ENCODE measurements around the gene NEK6. TPM values are rescaled to one million over a fixed set of nuclear protein-coding genes. Genes with fewer than 3 reads are reported as not detected.

Gene NEK6
- total and polyA plus RNA-seq, 11 donors: 1.8 to 42.4 (median 6.4) TPM

DNA sequence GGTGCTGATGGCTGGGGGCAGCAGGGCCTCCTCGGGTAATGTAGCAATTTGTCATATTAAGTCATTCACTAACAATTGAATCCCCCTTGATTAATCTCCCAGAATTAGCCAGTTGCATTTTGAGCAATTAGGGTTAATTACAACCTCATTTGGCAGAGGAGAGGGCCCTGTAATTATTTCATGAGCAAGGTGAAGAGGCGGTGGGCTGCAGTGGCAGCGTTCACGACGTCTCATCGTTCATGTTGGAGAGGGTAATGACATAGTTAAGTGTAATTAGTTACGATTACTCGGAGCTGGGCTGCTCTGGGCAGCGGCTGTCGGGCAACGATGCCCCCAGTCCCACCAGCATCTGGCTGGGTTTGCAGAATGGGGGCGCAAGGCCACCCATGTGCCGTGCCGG lies 46.0 kb downstream of the NEK6 start:
- Histone ChIP-seq H3K27ac (no peak overlapping the region), H3K4me1 (peaks cover 0 to 13% (median 0%) of the 10 kb centered on the region in 12 donors), H3K4me3 (no peak overlapping the region), H3K9me3 (no peaks in the 10 kb centered on the region), H3K36me3 (peaks cover 0 to 39% (median 0%) of the 10 kb centered on the region in 9 donors), H3K27me3 (no peaks in the 10 kb centered on the region)
- WGBS, 4 donors: 92 to 95% (median 93%) methylated on average over 12 to 14 of the region's 14 CpGs
- ATAC-seq (no peak), DNase-seq (peak in 1 of 5 donors; percentile 32)
- intact Hi-C loops (cut with DNase I): no loop called here
- TF ChIP-seq, protein P1, sequence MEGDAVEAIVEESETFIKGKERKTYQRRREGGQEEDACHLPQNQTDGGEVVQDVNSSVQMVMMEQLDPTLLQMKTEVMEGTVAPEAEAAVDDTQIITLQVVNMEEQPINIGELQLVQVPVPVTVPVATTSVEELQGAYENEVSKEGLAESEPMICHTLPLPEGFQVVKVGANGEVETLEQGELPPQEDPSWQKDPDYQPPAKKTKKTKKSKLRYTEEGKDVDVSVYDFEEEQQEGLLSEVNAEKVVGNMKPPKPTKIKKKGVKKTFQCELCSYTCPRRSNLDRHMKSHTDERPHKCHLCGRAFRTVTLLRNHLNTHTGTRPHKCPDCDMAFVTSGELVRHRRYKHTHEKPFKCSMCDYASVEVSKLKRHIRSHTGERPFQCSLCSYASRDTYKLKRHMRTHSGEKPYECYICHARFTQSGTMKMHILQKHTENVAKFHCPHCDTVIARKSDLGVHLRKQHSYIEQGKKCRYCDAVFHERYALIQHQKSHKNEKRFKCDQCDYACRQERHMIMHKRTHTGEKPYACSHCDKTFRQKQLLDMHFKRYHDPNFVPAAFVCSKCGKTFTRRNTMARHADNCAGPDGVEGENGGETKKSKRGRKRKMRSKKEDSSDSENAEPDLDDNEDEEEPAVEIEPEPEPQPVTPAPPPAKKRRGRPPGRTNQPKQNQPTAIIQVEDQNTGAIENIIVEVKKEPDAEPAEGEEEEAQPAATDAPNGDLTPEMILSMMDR (IDR thresholded peaks at IDR 0.05): no peak
- no peak for TF ChIP-seq POLR2A (IDR thresholded peaks at IDR 0.05)

DNA sequence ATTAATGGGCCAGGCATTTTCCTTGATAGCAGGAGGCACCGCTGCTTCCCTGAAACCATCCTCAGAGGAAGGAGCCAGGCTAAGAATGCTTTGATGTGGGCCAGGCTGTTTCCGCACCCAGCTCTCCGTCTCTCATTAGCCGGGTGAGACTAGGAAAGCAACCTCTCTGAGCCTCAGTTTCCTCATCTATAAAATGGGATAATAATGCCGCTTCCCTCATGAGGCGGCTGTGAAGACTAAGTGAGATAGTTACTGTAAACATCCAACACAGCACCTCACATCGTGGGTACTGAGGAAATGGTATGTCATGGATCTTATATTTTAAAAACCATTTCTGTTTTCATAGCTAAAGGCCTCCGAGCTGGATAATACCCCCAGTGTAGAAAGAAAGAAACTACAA lies 46.5 kb downstream of the NEK6 start:
- TF ChIP-seq, protein P1 (IDR thresholded peaks at IDR 0.05): no peak
- TF ChIP-seq POLR2A (IDR thresholded peaks at IDR 0.05): no peak
- 94 to 95% (median 95%) methylated on average over 8 of the region's 8 CpGs for WGBS, 4 donors
- no peak for DNase-seq
- H3K9me3 ChIP-seq: no peaks in the 10 kb centered on the region
- H3K4me1 ChIP-seq: peaks cover 0 to 9% (median 0%) of the 10 kb centered on the region in 12 donors
- H3K36me3 ChIP-seq: peaks cover 0 to 44% (median 0%) of the 10 kb centered on the region in 9 donors
- no peak for ATAC-seq
- no peak overlapping the region for H3K27ac ChIP-seq
- no peaks in the 10 kb centered on the region for H3K27me3 ChIP-seq
- intact Hi-C loops (cut with DNase I): no loop called here
- H3K4me3 ChIP-seq: no peak overlapping the region

DNA sequence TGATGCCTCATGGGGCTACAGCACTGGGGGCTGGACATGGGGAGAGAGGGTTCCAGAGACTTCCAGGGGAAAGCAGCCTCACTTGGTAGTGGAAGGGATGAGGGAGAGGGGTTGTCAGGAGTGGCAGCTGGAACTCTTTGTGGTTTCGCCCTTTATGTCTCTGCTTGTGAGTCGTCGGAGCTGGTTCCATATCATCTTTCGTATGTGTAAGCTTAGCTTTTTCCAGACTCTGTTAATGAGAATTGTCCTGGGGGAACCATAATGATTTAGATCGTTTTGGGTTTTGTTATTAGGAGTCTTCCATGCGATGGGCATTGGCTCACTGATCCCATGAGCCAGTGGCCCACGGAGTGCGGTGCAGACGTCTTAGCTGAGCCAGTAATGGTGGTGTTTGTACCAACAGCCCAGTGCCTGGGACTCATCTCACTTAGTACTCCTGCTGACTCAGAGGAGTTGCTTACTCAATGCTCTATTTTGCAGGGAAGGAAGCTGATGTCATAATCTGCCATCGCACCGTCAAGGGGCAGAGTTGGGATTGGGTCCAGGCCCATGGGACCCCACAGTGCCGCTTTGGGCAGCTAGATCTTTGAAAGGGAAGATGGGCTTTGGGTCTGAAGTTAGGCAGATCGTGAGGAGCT lies 48.5 kb downstream of the NEK6 start:
- ATAC-seq (no peak), DNase-seq (peak in 1 of 5 donors; percentile 40)
- Histone ChIP-seq H3K36me3 (peaks cover 0 to 61% (median 0%) of the 10 kb centered on the region in 9 donors), H3K4me1 (peaks cover 0 to 9% (median 0%) of the 10 kb centered on the region in 12 donors), H3K27ac (no peak overlapping the region), H3K4me3 (no peak overlapping the region), H3K27me3 (no peaks in the 10 kb centered on the region), H3K9me3 (no peaks in the 10 kb centered on the region)
- 73 to 85% (median 79%) methylated on average over 13 of the region's 13 CpGs for WGBS, 4 donors
- TF ChIP-seq POLR2A (IDR thresholded peaks at IDR 0.05): no peak
- TF ChIP-seq, protein P1 (IDR thresholded peaks at IDR 0.05): no peak
- intact Hi-C loops (cut with DNase I): no loop called here

DNA sequence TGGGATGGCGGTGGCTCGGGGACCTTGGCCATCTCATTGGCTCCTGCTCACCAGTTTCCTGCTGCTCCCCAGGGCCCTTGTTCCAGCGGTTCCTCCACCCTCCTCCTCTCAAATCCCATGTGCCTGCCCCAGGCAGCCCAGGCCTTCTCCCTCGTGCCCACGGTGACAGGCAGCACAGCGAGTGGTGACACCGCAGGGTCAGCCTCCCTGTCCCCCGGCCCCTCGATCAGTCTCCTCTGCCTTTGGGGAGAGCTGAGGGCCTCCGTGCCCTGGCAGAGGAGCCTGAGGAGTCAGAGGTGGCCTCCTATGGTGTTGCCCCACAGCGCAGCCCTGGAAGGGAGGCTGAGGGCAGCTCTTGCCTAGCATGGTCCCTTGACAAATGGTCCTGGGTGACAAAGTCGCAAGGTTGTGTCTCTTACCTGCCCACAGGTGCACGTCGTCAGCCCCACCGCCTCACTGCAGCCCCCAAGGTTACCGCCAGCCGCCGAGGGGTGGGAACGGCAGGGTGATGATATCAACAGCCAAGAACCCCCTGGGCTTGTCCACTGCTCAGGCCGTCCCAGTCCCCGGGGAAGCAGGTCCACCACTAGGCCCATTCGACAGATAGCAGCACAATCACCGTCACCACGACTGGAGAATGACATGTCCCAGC lies 49.8 kb downstream of the NEK6 start:
- H3K27ac ChIP-seq: no peak overlapping the region
- no peaks in the 10 kb centered on the region for H3K9me3 ChIP-seq
- WGBS, 4 donors: 81 to 90% (median 88%) methylated on average over 23 to 24 of the region's 24 CpGs
- no peak for ATAC-seq
- H3K4me3 ChIP-seq: no peak overlapping the region
- H3K36me3 ChIP-seq: peaks cover 0 to 60% (median 1%) of the 10 kb centered on the region in 9 donors
- intact Hi-C loops (cut with DNase I): no loop called here
- peak in 1 of 5 donors; percentile 47 for DNase-seq
- no peaks in the 10 kb centered on the region for H3K27me3 ChIP-seq
- TF ChIP-seq, protein P1 (IDR thresholded peaks at IDR 0.05): no peak
- TF ChIP-seq POLR2A (IDR thresholded peaks at IDR 0.05): no peak
- peaks cover 0 to 9% (median 0%) of the 10 kb centered on the region in 12 donors for H3K4me1 ChIP-seq
